HG02798 (cell line): ENCODE measurements around the gene RSPRY1.
"Not testable (repeated sequence)": the region's sequence is repeated elsewhere in the genome, so short reads cannot be mapped to it uniquely, and the experiment has no call there.

Experiments
- ATAC-seq: cut with Tn5 transposase; IDR thresholded peaks from one replicate; pipeline ENCODE4 v1.9.1; 2021; ENCODE audit warnings: mild to moderate bottlenecking; ENCODE audit not compliant: unreplicated experiment, poor library complexity

The RSPRY1 gene

DNA sequence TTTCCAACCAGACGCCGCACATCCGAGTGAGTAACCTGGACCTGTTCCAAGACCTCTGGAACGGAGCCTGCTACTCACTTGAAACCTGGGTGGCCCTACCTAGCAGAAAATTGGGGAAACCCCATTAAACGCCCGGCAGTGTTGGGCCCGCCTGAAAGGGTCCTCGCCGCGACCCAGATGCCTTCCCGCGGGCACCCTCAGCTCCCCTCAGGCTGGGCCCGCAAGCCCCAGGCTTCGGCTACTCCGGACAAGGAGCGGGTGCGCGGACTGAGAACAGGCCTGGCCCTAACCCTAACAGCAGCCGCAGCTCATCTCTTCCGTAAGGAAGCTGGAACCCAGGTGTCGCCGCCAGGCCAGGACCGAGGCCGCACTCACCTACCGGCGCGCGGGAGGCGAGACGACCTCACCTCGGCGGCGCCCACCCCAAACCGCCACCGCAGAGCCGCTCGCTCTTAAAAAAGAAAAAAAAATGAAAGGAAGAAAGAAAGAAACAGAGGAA lies 634 bp upstream of the RSPRY1 start:
- ATAC-seq: peak; percentile 40

DNA sequence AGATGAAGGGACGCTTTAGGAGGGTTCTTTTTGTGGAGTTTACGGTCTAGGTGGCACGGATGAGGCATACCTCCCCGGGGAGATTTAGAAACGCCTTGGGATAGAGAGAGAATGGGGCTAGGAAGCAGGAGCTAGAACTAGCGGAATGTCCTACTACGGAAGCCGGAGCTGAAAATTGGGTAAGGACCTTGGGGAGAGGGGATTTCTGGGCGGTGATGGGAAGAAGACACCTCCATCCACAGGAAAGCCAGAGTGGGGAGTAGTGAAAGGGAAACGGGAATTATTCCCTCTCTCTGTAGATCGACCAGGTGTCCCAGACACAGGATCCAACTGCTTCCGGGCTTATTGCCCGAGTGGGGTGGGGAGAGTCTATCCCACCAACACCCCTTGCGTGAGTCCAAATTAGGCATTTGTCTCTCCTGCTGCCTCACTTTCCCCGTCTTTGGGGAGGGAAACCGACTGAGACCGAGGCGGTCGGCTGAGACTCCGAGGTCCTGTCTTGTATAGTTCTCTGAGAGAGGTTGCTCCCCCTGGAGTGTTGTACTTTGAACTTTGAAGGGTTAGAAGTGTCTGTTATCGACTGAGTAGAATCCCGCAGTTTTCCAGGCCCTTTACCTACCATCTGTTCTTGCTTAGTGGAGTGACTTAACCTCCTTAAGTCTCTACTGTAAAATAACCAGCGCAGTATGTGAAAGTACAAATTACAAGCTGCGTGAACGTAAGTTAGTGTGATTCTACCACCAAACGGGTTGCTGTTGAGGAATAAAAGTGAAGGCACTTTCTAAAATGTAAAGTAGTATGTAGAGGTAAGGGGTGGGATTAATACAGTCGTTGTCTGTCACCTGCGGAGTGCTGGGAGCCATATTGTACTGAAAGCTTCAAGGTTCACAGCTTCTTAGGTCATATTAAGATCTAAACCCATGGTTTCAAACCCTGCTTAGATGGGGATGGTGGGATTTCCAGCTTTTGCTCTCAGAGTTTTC lies 1.0 kb downstream of the RSPRY1 start:
- ATAC-seq: no peak

DNA sequence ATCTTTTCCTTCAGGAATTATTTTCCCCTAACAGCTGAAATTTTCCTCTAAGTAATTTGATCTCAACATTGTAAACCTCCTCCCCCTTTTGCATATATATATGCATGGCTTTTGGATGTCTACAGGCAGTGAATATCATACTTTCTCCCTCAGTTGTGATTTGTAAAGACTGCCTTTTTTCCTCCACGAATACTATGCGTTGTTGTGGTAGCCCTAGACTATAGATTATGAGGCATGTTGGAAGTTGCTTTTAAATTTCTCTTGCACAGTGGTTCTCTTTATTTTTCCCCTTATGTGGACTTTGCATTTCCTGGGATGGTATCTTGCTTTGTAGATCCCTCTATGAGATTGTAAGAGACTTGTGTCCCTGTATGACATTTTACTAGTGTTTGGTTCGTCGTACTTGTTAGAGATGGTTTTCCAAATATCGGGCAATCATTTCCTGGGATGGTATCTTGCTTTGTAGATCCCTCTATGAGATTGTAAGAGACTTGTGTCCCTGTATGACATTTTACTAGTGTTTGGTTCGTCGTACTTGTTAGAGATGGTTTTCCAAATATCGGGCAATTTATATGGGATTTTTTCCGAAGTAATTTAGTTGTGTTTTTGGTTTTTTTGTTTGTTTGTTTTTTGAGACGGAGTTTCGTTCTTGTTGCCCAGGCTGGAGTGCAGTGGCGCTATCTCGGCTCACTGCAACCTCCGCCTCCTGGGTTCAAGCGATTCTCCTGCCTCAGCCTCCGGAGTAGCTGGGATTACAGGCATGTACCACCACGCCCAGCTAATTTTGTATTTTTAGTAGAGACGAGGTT lies 2.0 kb downstream of the RSPRY1 start:
- ATAC-seq: not testable (repeated sequence)

DNA sequence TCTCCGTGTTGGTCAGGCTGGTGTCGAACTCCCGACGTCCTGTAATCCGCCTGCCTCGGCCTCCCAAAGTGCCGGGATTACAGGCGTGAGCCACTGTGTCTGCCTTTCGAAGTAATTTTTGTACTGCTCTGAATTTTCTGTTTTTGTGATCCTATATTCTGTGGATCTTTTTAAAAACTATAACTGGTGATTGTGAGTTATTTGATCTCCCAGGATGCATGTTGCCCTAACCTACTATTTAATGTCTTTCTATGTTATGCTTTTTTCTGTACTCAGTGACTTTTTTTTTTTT lies 2.5 kb downstream of the RSPRY1 start:
- ATAC-seq: no peak

DNA sequence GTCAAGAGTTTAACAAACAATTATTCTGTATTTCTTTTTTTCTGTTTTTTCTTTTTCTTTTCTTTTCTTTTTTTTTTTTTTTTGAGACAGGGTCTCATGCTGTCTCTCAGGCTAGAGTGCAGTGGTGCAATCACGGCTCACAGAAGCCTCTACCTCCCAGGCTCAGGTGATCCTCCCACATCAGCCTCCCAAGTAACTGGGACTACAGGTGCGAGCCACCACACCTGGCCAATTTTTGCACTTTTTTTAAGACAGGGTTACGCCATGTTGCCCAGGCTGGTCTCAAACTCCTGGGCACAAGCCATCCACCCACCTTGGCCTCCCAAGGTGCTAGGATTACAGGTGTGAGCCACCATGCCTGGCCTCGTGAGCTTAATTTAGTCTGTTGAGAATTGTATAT lies 3.4 kb downstream of the RSPRY1 start:
- not testable (repeated sequence) for ATAC-seq

DNA sequence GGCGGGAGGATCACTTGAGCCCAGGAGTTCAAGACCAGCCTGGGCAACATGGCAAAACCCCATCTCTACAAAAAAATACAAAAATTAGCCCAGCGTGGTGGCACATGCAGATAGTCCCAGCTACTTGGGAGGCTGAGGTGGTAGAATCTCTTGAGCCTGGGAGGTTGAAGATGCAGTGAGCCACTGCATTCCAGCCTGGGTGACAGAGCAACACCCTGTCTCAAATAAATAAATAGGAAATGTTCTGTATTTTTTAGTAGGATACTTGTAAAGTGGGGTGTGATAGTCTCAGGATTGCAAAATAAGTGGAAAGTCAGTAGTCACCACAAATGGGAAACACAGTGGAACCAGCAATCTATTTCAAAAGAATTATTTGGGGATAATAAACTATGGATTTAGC lies 4.0 kb downstream of the RSPRY1 start:
- no peak for ATAC-seq

DNA sequence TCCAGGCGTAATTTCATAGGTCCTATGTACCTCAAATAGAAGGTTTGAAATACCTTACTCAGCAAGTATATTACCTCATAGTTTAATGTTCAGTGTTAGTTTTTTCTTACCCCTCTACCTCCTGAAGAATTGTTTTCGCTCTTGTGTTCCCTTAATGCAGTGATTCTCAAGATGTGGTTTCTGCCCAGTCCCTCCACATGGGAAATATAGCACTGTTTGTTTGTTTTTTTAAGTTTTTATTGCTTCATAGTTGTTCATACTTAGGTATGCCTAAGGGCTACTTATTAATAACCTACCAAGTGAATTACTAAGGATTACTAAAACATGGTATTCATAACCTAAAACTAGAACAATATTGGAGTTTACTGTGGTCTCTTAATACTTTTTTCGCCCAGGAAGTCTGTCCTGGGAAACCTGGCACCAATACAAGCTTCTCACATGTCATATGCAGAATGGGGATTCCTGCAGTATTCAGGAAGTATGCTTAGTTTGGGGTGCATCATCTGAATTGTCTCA lies 5.0 kb downstream of the RSPRY1 start:
- ATAC-seq: no peak

DNA sequence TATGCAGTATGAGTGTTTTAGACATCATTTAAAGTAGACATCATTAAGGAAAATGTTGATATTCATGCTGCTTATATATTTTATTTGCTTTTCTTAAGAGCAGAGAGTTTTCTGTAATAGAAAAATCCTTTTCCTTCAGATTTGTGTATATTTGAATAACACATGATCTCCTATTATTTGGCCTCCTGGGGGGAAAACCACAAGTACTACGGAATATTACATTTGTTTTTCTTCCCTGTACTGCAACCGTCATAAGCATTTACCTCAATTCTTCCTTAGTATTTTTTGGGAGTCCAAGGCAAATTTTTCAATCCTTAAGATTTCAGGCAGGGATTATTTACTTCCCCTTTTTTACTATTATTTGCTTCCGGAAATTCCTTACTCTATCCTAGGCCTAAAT lies 6.0 kb downstream of the RSPRY1 start:
- no peak for ATAC-seq

DNA sequence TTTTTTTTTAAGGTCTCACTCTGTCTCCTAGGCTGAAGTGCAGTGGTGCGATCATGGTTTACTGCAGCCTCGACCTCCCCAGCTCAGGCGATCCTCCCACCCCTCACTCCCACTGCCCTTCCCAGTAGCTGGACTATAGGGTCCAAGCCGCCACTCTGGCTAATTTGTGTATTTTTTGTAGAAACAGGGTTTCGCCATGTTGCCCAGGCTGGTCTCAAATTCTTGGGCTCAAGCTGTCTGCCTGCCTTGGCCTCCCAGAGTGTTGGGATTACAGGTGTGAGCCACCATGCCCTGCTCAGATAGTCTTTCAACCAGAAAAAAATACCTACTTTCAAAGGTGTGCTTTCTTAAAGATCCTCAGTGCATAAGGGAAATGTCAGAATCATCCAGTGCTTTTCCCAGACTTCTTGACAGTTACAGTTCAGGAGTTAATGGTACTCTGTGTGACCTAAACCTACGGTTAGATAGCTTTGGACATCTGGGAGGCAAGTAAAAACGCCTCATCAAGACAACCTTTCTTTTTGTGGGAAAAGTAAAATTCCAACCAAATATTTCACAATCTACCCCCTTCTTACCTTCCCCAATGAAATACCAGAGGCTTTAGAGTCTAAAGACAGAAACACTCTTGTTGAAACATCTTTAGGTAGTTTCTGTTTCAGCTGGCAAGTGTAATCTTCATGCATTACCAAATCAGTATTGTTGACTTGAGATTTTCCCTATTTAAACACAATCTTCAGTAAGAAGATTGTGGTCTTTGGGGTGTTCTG lies 6.8 kb downstream of the RSPRY1 start:
- ATAC-seq: no peak

DNA sequence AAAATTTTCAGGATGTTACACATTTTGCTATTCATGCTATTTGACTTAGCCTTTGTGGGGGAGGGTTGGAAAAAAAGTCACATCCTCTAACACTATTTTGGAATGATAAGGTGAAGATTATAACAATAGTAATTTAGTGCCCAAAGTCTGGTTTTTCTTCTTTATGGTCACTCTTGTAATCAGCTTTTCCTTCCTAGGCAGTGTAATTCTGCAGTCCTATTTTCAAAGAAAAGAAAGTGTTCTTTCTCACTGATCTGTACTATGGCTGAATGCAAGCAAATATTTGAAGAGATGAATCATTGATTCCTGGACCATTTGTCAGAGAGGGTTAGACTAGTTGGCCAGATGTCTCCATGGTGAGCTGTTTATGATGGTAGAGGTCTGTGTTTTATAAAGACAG lies 8.4 kb downstream of the RSPRY1 start:
- ATAC-seq: no peak

DNA sequence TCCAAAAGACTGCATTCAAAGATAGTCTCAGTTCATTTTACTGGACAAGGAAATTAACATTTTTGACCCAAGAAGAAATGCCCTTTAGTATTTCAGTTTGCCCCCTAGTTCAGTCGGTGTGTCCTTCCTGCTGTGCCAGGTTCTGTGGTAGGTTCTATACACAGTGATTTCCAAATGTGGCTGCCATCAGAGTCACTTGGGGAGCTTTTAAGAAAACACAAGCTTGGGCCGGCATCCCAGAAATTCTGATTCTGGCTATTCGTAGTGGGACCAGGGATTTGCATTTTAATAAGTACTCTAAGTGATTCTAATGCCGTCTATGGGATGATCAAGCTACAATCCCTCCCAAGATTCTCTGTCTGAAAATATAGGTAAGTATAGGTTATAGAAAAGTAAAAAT lies 10.2 kb downstream of the RSPRY1 start:
- ATAC-seq: no peak

DNA sequence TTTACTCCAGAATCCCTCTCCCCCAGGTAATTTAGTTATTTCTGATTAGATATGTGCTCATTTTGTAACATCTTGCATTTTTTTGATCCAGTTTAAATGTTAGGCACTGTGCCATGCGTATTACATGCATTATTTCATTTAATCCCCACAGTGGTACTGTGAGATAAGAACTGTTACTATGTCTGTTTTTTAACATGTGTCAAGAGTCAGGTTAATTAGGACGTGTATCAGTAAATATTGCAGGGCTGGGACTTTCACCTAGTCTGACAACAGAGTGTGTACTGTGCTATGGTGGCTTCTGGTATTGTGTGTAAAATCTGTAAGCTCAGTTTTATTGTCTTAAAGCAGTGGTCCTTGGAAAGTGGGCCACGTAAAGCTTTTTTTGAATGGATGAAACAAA lies 10.6 kb downstream of the RSPRY1 start:
- no peak for ATAC-seq

DNA sequence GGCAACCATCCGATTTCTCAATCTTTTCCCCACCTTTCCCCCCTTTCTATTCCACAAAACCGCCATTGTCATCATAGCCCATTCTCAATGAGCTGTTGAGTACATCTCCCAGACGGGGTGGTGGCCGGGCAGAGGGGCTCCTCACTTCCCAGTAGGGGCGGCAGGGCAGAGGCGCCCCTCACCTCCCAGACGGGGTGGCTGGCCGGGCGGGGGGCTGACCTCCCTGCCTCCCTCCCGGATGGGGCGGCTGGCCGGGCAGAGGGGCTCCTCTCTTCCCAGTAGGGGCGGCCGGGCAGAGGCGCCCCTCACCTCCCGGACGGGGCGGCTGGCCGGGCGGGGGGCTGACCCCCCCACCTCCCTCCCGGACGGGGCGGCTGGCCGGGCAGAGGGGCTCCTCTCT lies 14.2 kb downstream of the RSPRY1 start:
- not testable (repeated sequence) for ATAC-seq

DNA sequence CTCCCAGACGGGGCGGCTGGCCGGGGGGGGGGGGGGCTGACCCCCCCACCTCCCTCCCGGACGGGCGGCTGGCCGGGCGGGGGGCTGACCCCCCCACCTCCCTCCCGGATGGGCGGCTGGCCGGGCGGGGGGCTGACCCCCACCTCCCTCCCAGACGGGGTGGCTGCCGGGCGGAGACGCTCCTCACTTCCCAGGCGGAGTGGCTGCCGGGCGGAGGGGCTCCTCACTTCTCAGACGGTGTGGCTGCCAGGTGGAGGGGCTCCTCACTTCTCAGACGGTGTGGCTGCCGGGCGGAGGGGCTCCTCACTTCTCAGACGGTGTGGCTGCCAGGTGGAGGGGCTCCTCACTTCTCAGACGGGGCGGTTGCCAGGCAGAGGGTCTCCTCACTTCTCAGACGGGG lies 14.8 kb downstream of the RSPRY1 start:
- ATAC-seq: not testable (repeated sequence)

DNA sequence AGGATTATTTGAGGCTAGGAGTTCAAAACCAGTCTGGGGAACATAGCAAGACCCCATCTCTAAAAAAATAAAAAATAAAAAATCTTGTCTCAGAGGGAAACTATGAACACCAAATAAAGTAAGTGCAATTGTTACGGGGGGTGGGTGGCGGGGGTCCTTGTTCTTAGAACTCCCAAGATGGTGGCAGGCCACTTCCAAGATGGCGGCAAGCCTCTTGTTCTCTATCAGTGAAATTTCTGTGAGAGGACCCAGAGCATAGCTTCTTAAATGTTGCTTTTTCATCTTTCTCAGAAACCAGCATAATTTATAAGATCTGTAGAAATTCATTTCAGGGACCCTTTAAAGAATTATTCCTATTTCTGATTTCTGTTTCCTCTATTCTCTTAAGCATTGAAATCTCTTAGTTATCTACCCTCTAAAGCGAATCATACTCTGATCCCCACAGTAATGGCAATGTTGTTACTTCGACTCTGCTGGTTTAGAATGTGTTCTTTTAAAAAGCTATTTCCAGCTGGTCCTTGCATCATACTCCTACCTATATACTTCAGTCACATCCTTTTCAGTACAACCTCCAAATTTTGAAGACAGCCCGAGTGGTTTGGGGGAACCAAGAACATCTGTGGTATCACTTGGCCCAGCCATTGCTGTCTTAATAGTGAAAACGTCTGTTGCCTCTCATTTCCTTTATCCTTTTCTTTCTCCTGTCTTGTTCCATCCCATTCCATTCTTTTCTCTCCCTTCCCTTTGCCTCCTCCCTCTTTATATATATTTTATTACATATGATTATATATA lies 16.2 kb downstream of the RSPRY1 start:
- ATAC-seq: no peak

DNA sequence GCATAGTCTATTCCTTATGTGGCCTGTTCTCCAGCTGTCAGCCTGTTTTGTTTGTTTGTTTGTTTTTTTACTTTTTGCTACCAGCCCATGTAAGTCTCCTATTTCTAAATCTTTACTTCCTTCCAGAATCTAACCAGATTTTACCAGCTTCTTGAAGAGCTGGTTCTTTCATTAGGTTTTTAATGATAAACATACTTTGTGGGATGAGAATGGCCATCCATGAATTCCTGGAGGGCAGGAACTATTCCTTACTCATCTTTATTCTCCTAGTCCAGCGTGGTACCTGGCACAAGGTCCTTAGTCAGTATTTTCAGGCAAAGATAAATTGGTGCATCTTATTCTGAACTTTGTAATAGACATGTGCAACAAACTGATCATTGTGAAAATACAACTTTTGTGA lies 17.3 kb downstream of the RSPRY1 start:
- ATAC-seq: no peak

DNA sequence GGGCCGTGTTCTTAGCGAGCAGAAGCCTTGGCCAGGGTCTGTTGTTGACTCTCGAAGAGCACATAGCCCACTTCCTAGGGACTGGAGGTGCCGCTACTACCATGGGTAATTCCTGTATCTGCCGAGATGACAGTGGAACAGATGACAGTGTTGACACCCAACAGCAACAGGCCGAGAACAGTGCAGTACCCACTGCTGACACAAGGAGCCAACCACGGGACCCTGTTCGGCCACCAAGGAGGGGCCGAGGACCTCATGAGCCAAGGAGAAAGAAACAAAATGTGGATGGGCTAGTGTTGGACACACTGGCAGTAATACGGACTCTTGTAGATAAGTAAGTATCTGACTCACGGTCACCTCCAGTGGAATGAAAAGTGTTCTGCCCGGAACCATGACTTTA lies 18.5 kb downstream of the RSPRY1 start:
- ATAC-seq: no peak

DNA sequence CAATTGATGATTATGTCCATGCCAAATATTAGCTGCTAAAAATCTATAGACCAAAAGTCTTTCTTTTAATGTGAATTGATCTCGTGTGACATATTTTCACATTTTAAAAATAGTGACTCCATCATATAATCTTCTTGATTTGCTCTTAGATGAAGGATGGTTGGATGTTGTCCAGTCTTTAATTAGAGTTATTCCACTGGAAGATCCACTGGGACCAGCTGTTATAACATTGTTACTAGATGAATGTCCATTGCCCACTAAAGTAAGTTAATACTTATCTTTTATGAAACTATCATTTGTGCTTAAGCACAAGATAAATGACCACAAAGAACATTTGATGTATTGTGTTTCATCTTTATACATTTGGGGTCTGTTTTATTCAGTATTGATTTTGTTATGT lies 22.8 kb downstream of the RSPRY1 start:
- no peak for ATAC-seq

DNA sequence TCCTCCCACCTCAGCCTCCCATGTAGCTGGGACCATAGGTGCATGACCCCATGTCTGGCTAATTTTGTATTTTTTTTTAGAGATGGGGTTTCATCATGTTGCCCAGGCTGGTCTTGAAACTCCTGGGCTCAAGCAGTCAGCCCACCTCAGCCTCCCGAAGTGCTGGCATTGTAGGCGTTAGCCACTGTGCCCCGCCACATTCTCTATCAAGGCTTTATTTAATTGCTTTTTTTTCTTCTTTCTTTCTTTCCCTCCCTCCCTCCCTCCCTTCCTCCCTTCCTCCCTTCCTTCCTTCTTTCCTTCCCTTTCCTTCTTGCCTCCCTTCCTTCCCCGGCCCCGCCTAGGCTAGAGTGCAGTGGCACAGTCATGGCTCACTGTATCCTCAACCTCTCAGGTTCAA lies 23.7 kb downstream of the RSPRY1 start:
- ATAC-seq: no peak

DNA sequence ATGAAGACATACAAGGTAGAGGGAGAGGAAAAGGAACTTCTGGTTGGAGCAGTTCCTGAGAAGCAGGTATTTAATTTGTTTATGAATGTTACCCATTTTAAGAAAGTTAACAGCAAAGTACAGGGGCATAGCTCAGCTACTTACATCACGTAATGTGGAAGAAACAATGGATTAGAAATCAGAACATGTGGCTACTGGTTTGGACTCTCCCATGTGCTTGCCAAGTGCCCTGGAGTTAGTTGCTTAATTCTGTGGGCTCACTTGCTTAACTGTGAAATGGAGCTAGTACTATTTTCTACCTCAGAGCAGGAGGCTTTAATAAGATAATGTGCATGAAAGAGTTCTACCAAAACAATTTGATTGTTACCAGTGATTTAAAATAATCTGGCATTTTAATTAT lies 27.3 kb downstream of the RSPRY1 start:
- ATAC-seq: no peak
